SHP77 treated with DMSO at 0.1 percent for 48 hours (cell line): ENCODE measurements around the gene SLC22A5.
A peak's percentile ranks its signal among the peaks of the same experiment; 100 is the strongest.
"Not testable (repeated sequence)": the region's sequence is repeated elsewhere in the genome, so short reads cannot be mapped to it uniquely, and the experiment has no call there.

Source experiments
- DNase-seq: peaks from one replicate; lab custom pipeline; 2025; lab: John Stamatoyannopoulos, UW

The SLC22A5 gene

GRCh38 chr5:132388244-132389050, 18.9 kb downstream of the SLC22A5 start:
- DNase-seq: no peak

- no peak for DNase-seq
These were observed 19.5 kb downstream of the SLC22A5 start for GRCh38 chr5:132389051-132389331.

GRCh38 chr5:132389585-132390286, 20.2 kb downstream of the SLC22A5 start:
- no peak for DNase-seq

GRCh38 chr5:132391247-132391646, 21.7 kb downstream of the SLC22A5 start:
- no peak for DNase-seq

- no peak for DNase-seq
These were observed 22.4 kb downstream of the SLC22A5 start for GRCh38 chr5:132391870-132392269.

- no peak for DNase-seq
These were observed 22.9 kb downstream of the SLC22A5 start for GRCh38 chr5:132392411-132392810.

- DNase-seq: no peak
These were observed 23.7 kb downstream of the SLC22A5 start for GRCh38 chr5:132392978-132393825.

GRCh38 chr5:132394667-132395259, 25.3 kb downstream of the SLC22A5 start:
- DNase-seq: no peak

GRCh38 chr5:132396589-132397031, 27.1 kb downstream of the SLC22A5 start:
- no peak for DNase-seq

- DNase-seq: no peak
These were observed 27.7 kb downstream of the SLC22A5 start for GRCh38 chr5:132397224-132397623.

- DNase-seq: not testable (repeated sequence)
These were observed 28.6 kb downstream of the SLC22A5 start for GRCh38 chr5:132397936-132398675.

GRCh38 chr5:132404041-132404440, 34.5 kb downstream of the SLC22A5 start:
- not testable (repeated sequence) for DNase-seq

GRCh38 chr5:132405646-132406045, 36.1 kb downstream of the SLC22A5 start:
- no peak for DNase-seq

- DNase-seq: no peak
These were observed 36.8 kb downstream of the SLC22A5 start for GRCh38 chr5:132406144-132406783.

GRCh38 chr5:132407970-132408369, 38.5 kb downstream of the SLC22A5 start:
- no peak for DNase-seq

- no peak for DNase-seq
These were observed 38.9 kb downstream of the SLC22A5 start for GRCh38 chr5:132408456-132408855.

- DNase-seq: no peak
These were observed 39.5 kb downstream of the SLC22A5 start for GRCh38 chr5:132408965-132409364.

GRCh38 chr5:132410451-132411303, 41.2 kb downstream of the SLC22A5 start:
- peak; percentile 34 for DNase-seq

- DNase-seq: no peak
These were observed 41.9 kb downstream of the SLC22A5 start for GRCh38 chr5:132411304-132412013.
